Neutrophil (primary cell): Measurements from ENCODE around the gene CUBN.

Experiments
- H3K27ac ChIP-seq: fragments of 200-600 bp; sonication (generic); 2 replicates; pipeline ENCODE4 v1.5.1; 2016; ENCODE audit warnings: mild to moderate bottlenecking, moderate library complexity
- H3K27me3 ChIP-seq: fragments of 200-600 bp; sonication (generic); 2 replicates; pipeline ENCODE4 v1.6.0; 2016; ENCODE audit warnings: mild to moderate bottlenecking
- H3K36me3 ChIP-seq: fragments of 200-600 bp; sonication (generic); 2 replicates; pipeline ENCODE4 v1.5.1; 2017
- H3K4me1 ChIP-seq, 2 experiments: fragments of 200-600 bp in 1 of 2; sonication (generic) in 1 of 2; 1 replicate in 1 of 2; 2 replicates in 1 of 2; pipeline versions ENCODE4 v1.5.1 to v1.6.1; 2013 to 2016; ENCODE audit warnings: low read depth in 1 of 2, low read length in 1 of 2, mild to moderate bottlenecking in 1 of 2, moderate library complexity in 1 of 2; ENCODE audit not compliant: control insufficient read depth in 1 of 2, insufficient read depth in 1 of 2
- H3K4me3 ChIP-seq, 2 experiments: fragments of 200-600 bp in 1 of 2; sonication (generic) in 1 of 2; 1 replicate in 1 of 2; 2 replicates in 1 of 2; pipeline ENCODE4 v1.5.1; 2013 to 2016; ENCODE audit warnings: low read depth in 1 of 2, low read length in 1 of 2, mild to moderate bottlenecking in 1 of 2, moderate library complexity in 1 of 2
- H3K9me3 ChIP-seq: fragments of 200-600 bp; sonication (generic); 2 replicates; pipeline ENCODE4 v1.5.1; 2016
- TF ChIP-seq, protein P1 (sequence below): fragments of 200-600 bp; sonication (generic); IDR thresholded peaks from 2 replicates; pipeline ENCODE4 v1.5.1; 2016; ENCODE audit warnings: antibody characterized with exemption

Gene CUBN

GRCh38 chr10:17077346-17077781 is 52.2 kb downstream of the CUBN start:
- H3K4me1 ChIP-seq: peaks cover 0 to 3% of the 10 kb centered on the region in 2 experiments
- H3K4me3 ChIP-seq: no peak overlapping the region
- H3K36me3 ChIP-seq: no peaks in the 10 kb centered on the region
- TF ChIP-seq, protein P1, sequence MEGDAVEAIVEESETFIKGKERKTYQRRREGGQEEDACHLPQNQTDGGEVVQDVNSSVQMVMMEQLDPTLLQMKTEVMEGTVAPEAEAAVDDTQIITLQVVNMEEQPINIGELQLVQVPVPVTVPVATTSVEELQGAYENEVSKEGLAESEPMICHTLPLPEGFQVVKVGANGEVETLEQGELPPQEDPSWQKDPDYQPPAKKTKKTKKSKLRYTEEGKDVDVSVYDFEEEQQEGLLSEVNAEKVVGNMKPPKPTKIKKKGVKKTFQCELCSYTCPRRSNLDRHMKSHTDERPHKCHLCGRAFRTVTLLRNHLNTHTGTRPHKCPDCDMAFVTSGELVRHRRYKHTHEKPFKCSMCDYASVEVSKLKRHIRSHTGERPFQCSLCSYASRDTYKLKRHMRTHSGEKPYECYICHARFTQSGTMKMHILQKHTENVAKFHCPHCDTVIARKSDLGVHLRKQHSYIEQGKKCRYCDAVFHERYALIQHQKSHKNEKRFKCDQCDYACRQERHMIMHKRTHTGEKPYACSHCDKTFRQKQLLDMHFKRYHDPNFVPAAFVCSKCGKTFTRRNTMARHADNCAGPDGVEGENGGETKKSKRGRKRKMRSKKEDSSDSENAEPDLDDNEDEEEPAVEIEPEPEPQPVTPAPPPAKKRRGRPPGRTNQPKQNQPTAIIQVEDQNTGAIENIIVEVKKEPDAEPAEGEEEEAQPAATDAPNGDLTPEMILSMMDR: no peak
- H3K9me3 ChIP-seq: no peaks in the 10 kb centered on the region
- H3K27me3 ChIP-seq: no peaks in the 10 kb centered on the region
- no peak overlapping the region for H3K27ac ChIP-seq

DNA sequence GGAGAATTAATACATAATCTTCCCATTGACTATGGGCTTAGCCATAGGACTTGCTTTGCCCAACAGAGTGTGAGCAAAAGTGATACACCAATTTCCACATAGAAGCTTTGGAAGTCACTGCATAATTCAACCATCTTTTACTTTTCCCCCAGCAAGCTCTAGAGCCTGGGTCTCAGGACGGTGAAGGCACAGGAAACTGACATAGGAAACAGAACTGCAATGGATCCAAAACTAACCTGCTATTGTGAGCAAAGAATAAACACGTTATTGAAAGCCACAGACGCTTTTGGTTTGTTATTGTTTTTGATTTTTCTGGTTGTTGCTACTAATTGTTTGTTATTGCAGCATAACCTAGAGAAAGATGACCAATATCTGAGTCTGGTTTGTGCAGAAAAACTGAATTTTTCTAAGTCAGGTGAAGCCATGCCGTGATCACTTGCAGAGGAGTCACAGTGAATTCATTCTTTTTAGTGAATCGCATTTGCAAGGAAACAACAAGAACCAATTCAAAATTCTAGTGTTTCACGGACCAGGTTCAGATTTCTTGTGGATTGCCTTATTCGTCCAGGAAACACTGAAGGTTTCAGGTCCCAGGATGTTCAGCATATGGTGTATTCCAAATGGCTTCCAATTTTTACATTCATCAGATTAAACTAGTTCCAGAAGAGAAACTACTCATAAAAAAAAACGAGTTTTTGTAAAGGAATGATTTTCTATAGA is 52.8 kb downstream of the CUBN start:
- Histone ChIP-seq H3K4me3 (no peak overlapping the region), H3K9me3 (no peaks in the 10 kb centered on the region), H3K27ac (no peak overlapping the region), H3K36me3 (no peaks in the 10 kb centered on the region), H3K4me1 (peaks cover 0 to 3% of the 10 kb centered on the region in 2 experiments), H3K27me3 (no peaks in the 10 kb centered on the region)
- TF ChIP-seq, protein P1: no peak

DNA sequence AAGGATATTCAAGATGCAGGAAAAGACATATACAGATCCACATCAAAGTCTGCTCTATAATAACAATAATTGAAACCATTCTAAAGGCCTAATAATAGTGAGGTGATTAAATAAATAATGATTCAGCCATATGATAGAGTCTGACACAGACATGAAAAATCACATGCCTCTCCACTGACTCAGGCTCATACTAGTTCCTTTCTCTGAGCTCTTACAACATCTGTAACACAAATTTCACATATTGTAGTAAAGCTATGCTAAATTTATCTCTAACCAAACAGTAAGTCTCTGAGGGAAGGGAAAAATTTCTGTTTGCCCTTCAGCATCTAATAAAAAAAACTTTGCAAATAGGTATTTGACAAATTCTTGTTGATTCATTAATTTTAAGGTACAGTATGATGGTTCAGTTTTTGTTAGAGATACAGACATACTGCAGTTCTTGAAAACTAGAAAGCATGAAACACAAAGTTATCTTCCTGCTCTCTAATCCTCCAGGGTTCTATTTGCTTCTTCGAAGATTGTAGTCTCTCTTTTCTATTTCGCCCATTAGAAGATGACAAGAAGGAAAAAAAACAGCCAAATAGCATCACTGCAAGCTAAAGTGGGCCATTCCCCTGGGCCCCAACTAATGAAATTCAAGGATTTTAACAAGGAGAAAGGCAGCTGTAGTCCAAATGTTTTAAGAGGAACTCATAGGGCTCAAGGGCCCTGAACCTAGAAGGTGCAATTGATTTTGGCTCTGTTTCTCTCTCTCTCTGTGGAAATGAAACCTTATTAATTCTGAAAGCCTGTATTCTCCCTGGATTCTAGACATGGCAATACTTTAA is 53.9 kb downstream of the CUBN start:
- no peaks in the 10 kb centered on the region for H3K9me3 ChIP-seq
- H3K4me1 ChIP-seq: peaks cover 0 to 3% of the 10 kb centered on the region in 2 experiments
- no peaks in the 10 kb centered on the region for H3K36me3 ChIP-seq
- no peak overlapping the region for H3K4me3 ChIP-seq
- H3K27ac ChIP-seq: no peak overlapping the region
- TF ChIP-seq, protein P1: no peak
- no peaks in the 10 kb centered on the region for H3K27me3 ChIP-seq

DNA sequence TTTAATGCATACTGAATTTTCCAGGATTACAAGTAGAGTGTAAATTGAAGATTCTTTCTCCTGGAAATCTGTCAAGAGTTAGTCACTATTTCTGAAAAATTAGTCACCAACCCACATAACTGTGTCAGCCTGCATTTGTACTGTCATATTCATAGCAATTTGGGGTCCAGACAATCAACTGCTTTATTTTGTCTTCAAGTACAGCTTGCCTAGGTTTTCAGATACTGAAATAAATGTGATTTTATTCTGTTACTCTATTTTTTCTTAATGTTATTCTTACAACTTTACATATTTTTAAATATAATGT is 55.1 kb downstream of the CUBN start:
- Histone ChIP-seq H3K9me3 (no peaks in the 10 kb centered on the region), H3K4me3 (no peak overlapping the region), H3K4me1 (peaks cover 0 to 3% of the 10 kb centered on the region in 2 experiments), H3K36me3 (no peaks in the 10 kb centered on the region), H3K27me3 (no peaks in the 10 kb centered on the region), H3K27ac (no peak overlapping the region)
- TF ChIP-seq, protein P1: no peak

DNA sequence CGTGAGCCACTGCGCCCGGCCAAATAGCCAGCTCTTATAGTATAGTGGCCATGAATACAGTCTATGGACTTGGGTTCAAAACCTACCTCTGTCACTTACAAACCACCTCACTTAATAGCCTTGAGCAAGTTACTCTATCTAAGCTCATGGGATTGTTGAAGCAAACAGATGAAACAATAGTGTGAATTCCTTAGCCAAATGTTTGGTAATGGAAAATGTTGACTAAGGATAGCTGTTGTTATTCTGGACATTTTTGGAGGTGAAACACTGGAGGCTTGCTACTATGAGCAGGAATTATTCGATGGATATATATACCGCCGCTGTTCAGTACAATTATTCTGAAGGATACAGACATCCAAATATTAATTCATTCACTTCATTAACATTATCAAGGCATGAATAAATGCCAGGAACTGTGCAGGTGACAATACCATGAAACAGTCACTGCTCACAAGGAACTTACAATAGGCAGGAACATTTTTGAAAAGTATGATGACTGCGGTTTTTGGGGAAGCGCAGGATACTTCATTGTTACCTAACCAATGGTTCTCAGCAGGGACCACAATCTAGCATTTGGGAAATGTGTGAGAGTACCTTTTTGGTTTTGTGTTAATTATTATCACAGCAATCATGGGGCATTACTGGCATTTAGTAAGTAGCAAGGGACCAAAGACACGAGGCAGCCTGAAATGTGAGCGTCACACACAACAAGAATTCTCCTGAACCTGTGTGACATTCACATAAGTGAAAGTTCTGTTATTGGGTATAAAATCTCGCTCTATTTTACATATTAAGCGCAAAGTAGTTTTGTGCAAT is 55.7 kb downstream of the CUBN start:
- H3K4me3 ChIP-seq: no peak overlapping the region
- peaks cover 0 to 3% of the 10 kb centered on the region in 2 experiments for H3K4me1 ChIP-seq
- H3K9me3 ChIP-seq: no peaks in the 10 kb centered on the region
- TF ChIP-seq, protein P1: no peak
- H3K27me3 ChIP-seq: no peaks in the 10 kb centered on the region
- no peak overlapping the region for H3K27ac ChIP-seq
- H3K36me3 ChIP-seq: no peaks in the 10 kb centered on the region
